GM21825 (cell line): Measurements from ENCODE around the gene OR13C8.

Experiments
- ATAC-seq: cut with Tn5 transposase; IDR thresholded peaks from one replicate; pipeline ENCODE4 v1.9.1; 2021; ENCODE audit warnings: mild to moderate bottlenecking, moderate library complexity; ENCODE audit not compliant: unreplicated experiment

OR13C8 gene

GRCh38 chr9:104611213-104611612 lies 42.2 kb downstream of the OR13C8 start:
- no peak for ATAC-seq

DNA sequence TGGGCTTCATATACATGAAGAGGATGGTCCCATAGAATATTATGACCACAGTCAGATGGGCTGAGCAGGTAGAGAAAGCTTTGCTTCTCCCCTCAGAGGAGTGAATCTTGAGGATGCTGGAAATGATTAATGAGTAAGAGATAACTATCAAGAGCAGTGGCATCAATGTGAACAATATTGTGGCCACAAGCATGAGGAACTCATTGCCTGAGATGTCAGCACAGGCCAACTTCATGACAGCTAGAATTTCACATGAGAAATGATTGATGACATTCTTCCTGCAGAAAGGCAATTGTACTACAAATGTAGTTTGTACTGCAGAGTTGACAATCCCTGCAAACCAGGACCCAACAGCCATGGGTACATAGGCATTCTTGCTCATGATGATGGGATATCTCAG lies 48.5 kb downstream of the OR13C8 start:
- no peak for ATAC-seq

- ATAC-seq: no peak
Observed at GRCh38 chr9:104618104-104618503, 49.1 kb downstream of the OR13C8 start, which contains the start of gene OR13C9. Gene OR13C9, minus strand, starts transcription at chr9:104618204. Its CDS starts 0 bp downstream, at chr9:104618204.
